Measurements from ENCODE around the gene WDR82.

Gene WDR82

DNA sequence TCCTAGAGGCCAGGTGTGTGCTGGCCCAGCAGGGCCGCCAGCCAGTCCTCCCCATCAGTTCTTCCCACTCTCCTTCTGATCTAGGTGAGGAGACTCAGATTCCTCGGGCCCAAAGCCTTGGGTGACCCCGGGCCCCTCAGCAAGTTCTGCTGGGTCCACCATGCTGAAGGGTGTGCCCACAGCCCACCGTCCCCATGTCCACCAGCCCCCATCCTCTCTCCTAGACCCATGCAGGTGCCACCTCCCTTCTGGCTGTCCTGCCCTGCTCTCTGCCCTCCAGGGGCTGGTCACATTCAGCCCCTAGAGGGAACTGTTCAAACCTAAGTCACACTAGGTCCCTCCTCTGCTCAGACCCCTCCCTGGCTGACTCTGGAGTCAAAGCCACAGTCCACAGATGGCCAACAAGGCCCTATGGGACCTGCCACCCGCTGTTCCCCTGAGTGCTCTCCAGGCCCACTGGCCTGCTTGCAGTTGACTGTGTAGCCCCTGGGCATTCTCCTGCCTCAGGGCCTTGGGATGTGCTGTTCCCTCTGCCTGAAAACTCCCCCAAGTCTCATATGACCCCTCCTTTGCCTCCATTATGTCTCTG lies 52.1 kb downstream of the WDR82 start:
- TF ChIP-seq, protein P1, sequence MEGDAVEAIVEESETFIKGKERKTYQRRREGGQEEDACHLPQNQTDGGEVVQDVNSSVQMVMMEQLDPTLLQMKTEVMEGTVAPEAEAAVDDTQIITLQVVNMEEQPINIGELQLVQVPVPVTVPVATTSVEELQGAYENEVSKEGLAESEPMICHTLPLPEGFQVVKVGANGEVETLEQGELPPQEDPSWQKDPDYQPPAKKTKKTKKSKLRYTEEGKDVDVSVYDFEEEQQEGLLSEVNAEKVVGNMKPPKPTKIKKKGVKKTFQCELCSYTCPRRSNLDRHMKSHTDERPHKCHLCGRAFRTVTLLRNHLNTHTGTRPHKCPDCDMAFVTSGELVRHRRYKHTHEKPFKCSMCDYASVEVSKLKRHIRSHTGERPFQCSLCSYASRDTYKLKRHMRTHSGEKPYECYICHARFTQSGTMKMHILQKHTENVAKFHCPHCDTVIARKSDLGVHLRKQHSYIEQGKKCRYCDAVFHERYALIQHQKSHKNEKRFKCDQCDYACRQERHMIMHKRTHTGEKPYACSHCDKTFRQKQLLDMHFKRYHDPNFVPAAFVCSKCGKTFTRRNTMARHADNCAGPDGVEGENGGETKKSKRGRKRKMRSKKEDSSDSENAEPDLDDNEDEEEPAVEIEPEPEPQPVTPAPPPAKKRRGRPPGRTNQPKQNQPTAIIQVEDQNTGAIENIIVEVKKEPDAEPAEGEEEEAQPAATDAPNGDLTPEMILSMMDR (IDR thresholded peaks at IDR 0.05; ENCODE audit: unreplicated experiment in 3 of 3) = no peak
- no peak overlapping the region for H3K4me3 Mint-ChIP-seq
- no peaks in the 10 kb centered on the region for H3K4me1 Mint-ChIP-seq
- peaks cover 9% of the 10 kb centered on the region for H3K27me3 Mint-ChIP-seq (ENCODE audit: low read depth)
- no peaks in the 10 kb centered on the region for H3K9me3 Mint-ChIP-seq
- H3K27ac Mint-ChIP-seq = no peak overlapping the region
- H3K36me3 Mint-ChIP-seq (ENCODE audit: low read depth) = peaks cover 6% of the 10 kb centered on the region

DNA sequence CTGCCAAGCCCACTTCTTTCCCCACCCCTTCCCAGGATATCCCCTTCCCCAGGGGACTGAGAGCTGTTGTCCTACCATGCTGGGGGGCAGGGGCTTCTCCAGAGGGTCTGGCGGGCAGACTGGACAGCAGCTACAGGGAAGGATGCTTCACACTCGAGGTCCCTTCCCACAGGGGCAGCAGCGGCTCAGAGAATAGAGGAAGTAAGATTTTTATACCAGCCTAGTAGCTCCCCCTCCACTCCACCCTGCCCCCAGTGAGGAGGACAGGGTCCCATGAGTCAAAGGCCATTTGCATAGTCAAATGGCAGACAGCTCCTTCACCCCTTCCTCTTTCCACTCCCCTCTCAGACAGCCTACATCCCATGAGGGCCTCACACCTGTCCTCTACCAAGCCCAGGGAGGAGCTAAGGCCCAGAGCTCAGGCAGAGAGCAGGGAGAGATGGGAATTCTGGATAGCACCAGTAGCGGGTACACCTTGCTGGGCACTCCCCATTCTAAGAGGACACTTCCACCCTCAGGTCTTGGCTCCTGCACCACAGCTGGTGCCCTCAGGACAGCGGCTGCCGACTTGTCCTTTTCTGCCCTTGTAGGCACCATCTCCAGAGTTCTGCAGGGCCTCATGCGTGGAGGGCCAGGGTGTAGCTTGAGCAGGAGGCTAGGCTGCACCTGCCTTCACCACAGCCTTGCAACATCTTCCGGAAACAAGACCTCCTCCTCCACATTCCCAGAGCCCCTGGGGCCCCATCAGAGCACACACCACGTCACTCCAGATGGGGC lies 52.8 kb downstream of the WDR82 start, which contains the start of gene TLR9:
TLR9 (minus strand) TSS at position 194 of the 777 bp plus-strand sequence; CDS start at position 78, 116 bp downstream.
- H3K9me3 Mint-ChIP-seq = no peaks in the 10 kb centered on the region
- H3K4me3 Mint-ChIP-seq = no peak within 1 kb of the TSS
- H3K36me3 Mint-ChIP-seq (ENCODE audit: low read depth) = peaks cover 6% of the 10 kb centered on the region

DNA sequence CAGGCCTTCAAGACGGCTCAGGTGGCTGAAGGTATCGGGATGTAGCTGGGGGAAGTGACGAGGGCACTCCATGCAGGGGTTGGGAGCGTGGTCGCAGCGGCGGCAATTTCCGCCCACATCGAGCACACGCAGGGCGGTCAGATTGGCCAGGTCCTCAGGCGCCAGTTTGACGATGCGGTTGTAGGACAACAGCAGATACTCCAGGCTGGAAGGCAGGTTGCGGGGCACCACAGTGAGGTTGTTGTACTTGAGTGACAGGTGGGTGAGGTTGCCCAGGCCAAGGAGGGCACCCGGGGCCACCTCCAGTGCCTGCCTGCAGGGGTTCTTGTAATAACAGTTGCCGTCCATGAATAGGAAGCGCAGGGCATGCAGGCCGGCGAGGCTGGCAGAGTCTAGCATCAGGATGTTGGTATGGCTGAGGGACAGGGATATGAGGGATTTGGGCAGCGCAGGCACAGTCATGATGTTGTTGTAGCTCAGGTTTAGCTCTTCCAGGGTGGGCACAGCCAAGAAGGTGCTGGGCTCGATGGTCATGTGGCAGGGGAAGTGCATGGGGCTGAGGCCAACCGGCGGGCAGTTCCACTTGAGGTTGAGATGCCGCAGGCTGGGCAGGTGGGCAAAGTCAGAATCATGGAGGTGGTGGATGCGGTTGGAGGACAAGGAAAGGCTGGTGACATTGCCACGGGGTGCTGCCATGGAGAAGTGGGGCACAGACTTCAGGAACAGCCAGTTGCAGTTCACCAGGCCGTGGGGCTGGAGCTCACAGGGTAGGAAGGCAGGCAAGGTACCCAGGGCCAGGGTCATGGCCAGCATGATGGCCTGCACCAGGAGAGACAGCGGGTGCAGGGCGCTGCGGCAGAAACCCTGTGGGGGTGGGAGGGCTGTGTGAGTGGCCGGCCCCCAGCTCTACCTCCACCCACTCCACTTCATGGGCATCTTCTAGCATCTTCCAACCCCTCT lies 54.7 kb downstream of the WDR82 start:
- H3K27me3 Mint-ChIP-seq (ENCODE audit: low read depth) = peaks cover 9% of the 10 kb centered on the region
- H3K4me3 Mint-ChIP-seq = no peak overlapping the region
- no peaks in the 10 kb centered on the region for H3K9me3 Mint-ChIP-seq
- H3K36me3 Mint-ChIP-seq (ENCODE audit: low read depth) = no peaks in the 10 kb centered on the region
- TF ChIP-seq, protein P1 (IDR thresholded peaks at IDR 0.05; ENCODE audit: unreplicated experiment in 3 of 3) = no peak
- H3K4me1 Mint-ChIP-seq = peaks cover 14% of the 10 kb centered on the region
- H3K27ac Mint-ChIP-seq = no peak overlapping the region

More for the DNA sequence above, 52.8 kb downstream of the WDR82 start, which contains the start of gene TLR9:
- TF ChIP-seq, protein P1 (IDR thresholded peaks at IDR 0.05; ENCODE audit: unreplicated experiment in 3 of 3) = no peak
- Mint-ChIP-seq H3K27me3 (ENCODE audit: low read depth) (peaks cover 9% of the 10 kb centered on the region), H3K27ac (no peak within 1 kb of the TSS), H3K4me1 (peaks cover 1% of the 10 kb centered on the region)

DNA sequence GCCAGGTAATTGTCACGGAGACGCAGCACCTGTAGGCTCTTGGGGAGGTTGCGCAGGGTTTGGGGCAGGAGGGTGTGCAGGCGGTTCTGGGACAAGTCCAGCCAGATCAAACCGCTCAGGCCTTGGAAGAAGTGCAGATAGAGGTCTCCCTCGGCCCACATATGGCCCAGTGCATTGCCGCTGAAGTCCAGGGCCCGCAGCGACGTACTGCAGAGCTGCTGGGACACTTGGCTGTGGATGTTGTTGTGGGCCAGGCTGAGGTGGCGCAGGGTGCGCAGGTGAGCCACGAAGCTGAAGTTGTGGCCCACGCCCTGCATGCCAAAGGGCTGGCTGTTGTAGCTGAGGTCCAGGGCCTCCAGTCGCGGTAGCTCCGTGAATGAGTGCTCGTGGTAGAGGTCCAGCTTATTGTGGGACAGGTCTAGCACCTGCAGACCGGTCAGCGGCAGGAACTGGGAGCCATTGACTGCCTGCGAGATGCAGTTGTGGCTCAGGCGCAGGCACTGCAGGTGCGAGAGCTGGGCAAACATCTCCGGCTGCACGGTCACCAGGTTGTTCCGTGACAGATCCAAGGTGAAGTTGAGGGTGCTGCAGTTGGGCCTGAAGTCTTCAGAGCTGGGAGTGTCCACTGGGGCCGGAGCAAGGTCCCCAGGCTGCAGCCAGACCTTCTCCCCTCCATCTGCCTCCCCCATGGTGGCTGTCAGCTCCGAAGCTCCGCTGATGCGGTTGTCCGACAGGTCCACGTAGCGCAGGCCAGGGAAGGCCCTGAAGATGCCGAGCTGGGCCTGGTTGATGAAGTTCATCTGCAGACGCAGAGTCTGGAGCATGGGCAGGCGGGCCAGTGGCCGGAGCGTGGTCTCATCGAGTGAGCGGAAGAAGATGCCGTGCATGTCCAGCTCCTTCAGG lies 55.9 kb downstream of the WDR82 start:
- H3K4me1 Mint-ChIP-seq = peaks cover 21% of the 10 kb centered on the region
- no peaks in the 10 kb centered on the region for H3K36me3 Mint-ChIP-seq (ENCODE audit: low read depth)
- TF ChIP-seq, protein P1 (IDR thresholded peaks at IDR 0.05; ENCODE audit: unreplicated experiment in 3 of 3) = no peak
- no peak overlapping the region for H3K27ac Mint-ChIP-seq
- H3K27me3 Mint-ChIP-seq (ENCODE audit: low read depth) = peaks cover 9% of the 10 kb centered on the region
- H3K9me3 Mint-ChIP-seq = no peaks in the 10 kb centered on the region
- H3K4me3 Mint-ChIP-seq = no peak overlapping the region

All from nephron (organoid).